OCI-LY7 (cell line): Measurements from ENCODE around the gene FBXO27. TPM values are rescaled to one million over a fixed set of nuclear protein-coding genes. Genes with fewer than 3 reads are reported as not detected.

Experiments
- BruUV-seq: library from RNA; stranded (reverse); fragments of 400-500 nt; replicated peaks from 2 replicates; lab custom pipeline; 2021; lab: Mats Ljungman, UMichigan
- CTCF ChIA-PET: fragments of 300-600 bp; sonication (Branson Sonifier 250); formaldehyde crosslinking; loops from one replicate; lab custom pipeline; 2022; ENCODE audit warnings: antibody characterized with exemption; ENCODE audit not compliant: unreplicated experiment; lab: Charles Lee
- POLR2A ChIA-PET: fragments of 300-600 bp; sonication (Branson Sonifier 250); formaldehyde crosslinking; loops from one replicate; lab custom pipeline; 2022; ENCODE audit warnings: antibody characterized with exemption; lab: Charles Lee
- DNase-seq: peaks from one replicate; pipeline ENCODE4 v3.0.0-alpha.2; 2015; ENCODE audit warnings: low spot score
- H2AFZ ChIP-seq: fragments of 200-600 bp; sonication (generic), shearing (Covaris generic); 2 replicates; pipeline ENCODE4 v1.6.1; 2014; ENCODE audit warnings: mild to moderate bottlenecking, antibody characterized with exemption, low read length, moderate library complexity
- H3K27ac ChIP-seq: fragments of 200-600 bp; sonication (generic); 2 replicates; pipeline ENCODE4 v1.5.1; 2014; ENCODE audit warnings: mixed run types, low read depth, mild to moderate bottlenecking, moderate library complexity, low read length, inconsistent platforms; ENCODE audit not compliant: poor library complexity, severe bottlenecking
- H3K36me3 ChIP-seq: fragments of 200-600 bp; sonication (generic); 2 replicates; pipeline ENCODE4 v1.6.1; 2014; ENCODE audit warnings: mild to moderate bottlenecking, antibody characterized with exemption, low read length, moderate library complexity, mixed read lengths; ENCODE audit not compliant: insufficient read depth
- H3K4me1 ChIP-seq: fragments of 200-600 bp; sonication (generic); 2 replicates; pipeline ENCODE4 v1.5.1; 2014; ENCODE audit warnings: mild to moderate bottlenecking, low read length; ENCODE audit not compliant: insufficient read depth, poor library complexity, severe bottlenecking
- H3K4me2 ChIP-seq: fragments of 200-600 bp; sonication (generic); 2 replicates; pipeline ENCODE4 v1.6.1; 2014; ENCODE audit warnings: mild to moderate bottlenecking, low read length
- H3K4me3 ChIP-seq: fragments of 200-600 bp; sonication (generic); 2 replicates; pipeline ENCODE4 v1.5.1; 2014; ENCODE audit warnings: mild to moderate bottlenecking, low read depth, low read length; ENCODE audit not compliant: poor library complexity, severe bottlenecking
- H3K79me2 ChIP-seq: fragments of 200-600 bp; sonication (generic); 2 replicates; pipeline ENCODE4 v1.6.1; 2016; ENCODE audit warnings: low read depth, mild to moderate bottlenecking, low read length, moderate library complexity, mixed read lengths; ENCODE audit not compliant: insufficient read depth
- H3K9me2 ChIP-seq: fragments of 200-600 bp; sonication (generic); 2 replicates; pipeline ENCODE4 v1.6.1; 2016; ENCODE audit warnings: mild to moderate bottlenecking, low read length, mixed read lengths; ENCODE audit not compliant: insufficient read depth
- H3K9me3 ChIP-seq: fragments of 200-600 bp; sonication (generic); 2 replicates; pipeline ENCODE4 v1.6.1; 2014; ENCODE audit warnings: mild to moderate bottlenecking, mixed run types, low read length, mixed read lengths
- H4K20me1 ChIP-seq: fragments of 200-600 bp; sonication (generic); 2 replicates; pipeline ENCODE4 v1.6.1; 2014; ENCODE audit warnings: mild to moderate bottlenecking, antibody characterized with exemption, low read length, moderate library complexity, mixed read lengths; ENCODE audit not compliant: insufficient read depth
- CTCF ChIP-seq: fragments of 200-600 bp; sonication (generic); conservative IDR thresholded peaks from 2 replicates; pipeline ENCODE4 v1.5.1; 2014; ENCODE audit warnings: mild to moderate bottlenecking, antibody characterized with exemption, low read length, moderate library complexity, mixed read lengths
- EZH2phosphoT487 ChIP-seq: fragments of 200-600 bp; sonication (generic); IDR thresholded peaks from 2 replicates; pipeline ENCODE4 v1.6.1; 2018; ENCODE audit warnings: low read depth, borderline replicate concordance, mild to moderate bottlenecking, mixed run types, antibody characterized with exemption, low read length, moderate library complexity, mixed read lengths
- intact Hi-C: fragments of 100-400 bp; cut with micrococcal nuclease; formaldehyde crosslinking; loops from one replicate; pipeline ENCODE4 v1.10.0; 2022; ENCODE audit not compliant: unreplicated experiment
- total RNA-seq, 2 experiments: library from RNA; depleted of rRNA in 1 of 2; stranded (reverse); fragments of >200 nt in 1 of 2; shearing (Covaris generic) in 1 of 2; gene quantifications; 2 replicates each; pipeline ENCODE4 v1.2.3, GENCODE V29; 2014 to 2022

The FBXO27 gene
- total RNA-seq, 2 experiments from 2014 or later, result 1.0 to 10.5 TPM

- Histone ChIP-seq H3K4me1 (no peaks in the 10 kb centered on the region), H2AFZ (no peak overlapping the region), H4K20me1 (no peaks in the 10 kb centered on the region), H3K36me3 (no peaks in the 10 kb centered on the region), H3K27ac (no peak overlapping the region), H3K4me3 (no peak overlapping the region), H3K4me2 (no peak overlapping the region), H3K9me2 (no peaks in the 10 kb centered on the region), H3K79me2 (no peaks in the 10 kb centered on the region), H3K9me3 (no peaks in the 10 kb centered on the region)
- intact Hi-C loops, result no loop called here
- ChIA-PET CTCF (no interaction called here), POLR2A (no interaction called here)
- TF ChIP-seq CTCF (no peak), EZH2phosphoT487 (no peak)
- BruUV-seq, result no TSS peak
- no peak for DNase-seq
These were observed 7.3 kb downstream of the FBXO27 start for GRCh38 chr19:39024875-39025641.

GRCh38 chr19:39021063-39021462 is 11.3 kb downstream of the FBXO27 start:
- Histone ChIP-seq H2AFZ (no peak overlapping the region), H3K4me2 (no peak overlapping the region), H4K20me1 (no peaks in the 10 kb centered on the region), H3K27ac (no peak overlapping the region), H3K4me1 (no peaks in the 10 kb centered on the region), H3K36me3 (no peaks in the 10 kb centered on the region), H3K9me3 (no peaks in the 10 kb centered on the region), H3K9me2 (no peaks in the 10 kb centered on the region), H3K79me2 (no peaks in the 10 kb centered on the region), H3K4me3 (no peak overlapping the region)
- no TSS peak for BruUV-seq
- intact Hi-C loops, result no loop called here
- no peak for DNase-seq
- no peak for TF ChIP-seq CTCF
- TF ChIP-seq EZH2phosphoT487, result no peak
- ChIA-PET CTCF (no interaction called here), POLR2A (interaction anchor here (0.6 kb wide), 1 partner anchor 467 kb away, joined by 3 read pairs; no protein-coding TSS in a partner anchor)

GRCh38 chr19:39017646-39018045 is 14.7 kb downstream of the FBXO27 start:
- Histone ChIP-seq H3K9me2 (no peaks in the 10 kb centered on the region), H2AFZ (no peak overlapping the region), H3K27ac (no peak overlapping the region), H3K4me1 (no peaks in the 10 kb centered on the region), H3K4me2 (no peak overlapping the region), H3K36me3 (no peaks in the 10 kb centered on the region), H4K20me1 (no peaks in the 10 kb centered on the region), H3K9me3 (no peaks in the 10 kb centered on the region), H3K79me2 (no peaks in the 10 kb centered on the region), H3K4me3 (no peak overlapping the region)
- BruUV-seq, result no TSS peak
- CTCF ChIA-PET, result no interaction called here
- POLR2A ChIA-PET, result no interaction called here
- intact Hi-C loops, result no loop called here
- DNase-seq, result no peak
- no peak for TF ChIP-seq CTCF
- TF ChIP-seq EZH2phosphoT487, result no peak
